HepG2 (cell line): ENCODE results near the gene SEMA5B.

ENCODE experiments used
- CTCF ChIP-seq: sonication (generic); formaldehyde crosslinking; IDR thresholded peaks from 2 replicates; pipeline ENCODE4 v1.5.0; 2020; ENCODE audit warnings: mild to moderate bottlenecking, missing genetic modification reagents, moderate library complexity
- ZNF558 ChIP-seq: sonication (generic); formaldehyde crosslinking; IDR thresholded peaks from 2 replicates; pipeline ENCODE4 v1.9.0; 2022; ENCODE audit warnings: mild to moderate bottlenecking, missing genetic modification reagents, borderline replicate concordance

- no peak for TF ChIP-seq ZNF558 (CRISPR knock-in tag)
- TF ChIP-seq CTCF (CRISPR knock-in tag), result no peak
These were observed 159.2 kb downstream of the SEMA5B start for GRCh38 chr3:122868322-122868721.
